22Rv1 (cell line): ENCODE data around the gene UNC13C.

Experiments
- H3K27ac ChIP-seq: fragments of 450-650 bp; 2 replicates; pipeline ENCODE4 v1.5.1; 2017
- ZFX ChIP-seq: fragments of 450-650 bp; IDR thresholded peaks from 2 replicates; pipeline ENCODE4 v1.6.1; 2017; ENCODE audit warnings: antibody characterized with exemption, borderline replicate concordance
- TF ChIP-seq, protein P1 (sequence below): fragments of 450-650 bp; IDR thresholded peaks from 2 replicates; pipeline ENCODE4 v1.5.1; 2017; ENCODE audit warnings: mild to moderate bottlenecking

UNC13C gene

GRCh38 chr15:54482251-54482650 lies 504.0 kb downstream of the UNC13C start:
- TF ChIP-seq, protein P1, sequence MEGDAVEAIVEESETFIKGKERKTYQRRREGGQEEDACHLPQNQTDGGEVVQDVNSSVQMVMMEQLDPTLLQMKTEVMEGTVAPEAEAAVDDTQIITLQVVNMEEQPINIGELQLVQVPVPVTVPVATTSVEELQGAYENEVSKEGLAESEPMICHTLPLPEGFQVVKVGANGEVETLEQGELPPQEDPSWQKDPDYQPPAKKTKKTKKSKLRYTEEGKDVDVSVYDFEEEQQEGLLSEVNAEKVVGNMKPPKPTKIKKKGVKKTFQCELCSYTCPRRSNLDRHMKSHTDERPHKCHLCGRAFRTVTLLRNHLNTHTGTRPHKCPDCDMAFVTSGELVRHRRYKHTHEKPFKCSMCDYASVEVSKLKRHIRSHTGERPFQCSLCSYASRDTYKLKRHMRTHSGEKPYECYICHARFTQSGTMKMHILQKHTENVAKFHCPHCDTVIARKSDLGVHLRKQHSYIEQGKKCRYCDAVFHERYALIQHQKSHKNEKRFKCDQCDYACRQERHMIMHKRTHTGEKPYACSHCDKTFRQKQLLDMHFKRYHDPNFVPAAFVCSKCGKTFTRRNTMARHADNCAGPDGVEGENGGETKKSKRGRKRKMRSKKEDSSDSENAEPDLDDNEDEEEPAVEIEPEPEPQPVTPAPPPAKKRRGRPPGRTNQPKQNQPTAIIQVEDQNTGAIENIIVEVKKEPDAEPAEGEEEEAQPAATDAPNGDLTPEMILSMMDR = no peak
- TF ChIP-seq ZFX = no peak
- H3K27ac ChIP-seq = no peak overlapping the region

- TF ChIP-seq, protein P1 = no peak
- TF ChIP-seq ZFX = no peak
- H3K27ac ChIP-seq = no peak overlapping the region
Observed at GRCh38 chr15:54500330-54500729, 522.1 kb downstream of the UNC13C start.

- no peak overlapping the region for H3K27ac ChIP-seq
- TF ChIP-seq, protein P1 = no peak
- TF ChIP-seq ZFX = no peak
Observed at GRCh38 chr15:54502416-54503075, 524.3 kb downstream of the UNC13C start.

DNA sequence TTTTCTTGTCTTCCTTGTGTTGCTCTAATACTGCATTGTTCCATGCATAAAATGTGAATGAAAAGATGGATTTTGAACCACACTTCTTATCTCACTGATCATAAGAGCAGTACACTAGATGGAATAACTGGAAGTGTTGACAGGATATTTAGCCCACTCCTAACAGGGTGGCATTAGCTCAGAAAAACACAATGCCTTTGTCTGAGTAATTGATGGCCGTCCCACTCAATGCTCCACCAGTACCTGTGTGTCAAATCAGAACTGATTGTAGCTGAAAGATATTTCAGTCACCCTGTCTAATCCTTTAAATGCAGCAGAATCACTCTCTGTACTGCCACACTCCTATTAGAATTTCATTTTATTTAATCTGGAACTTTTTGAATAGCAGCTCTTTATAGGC lies 526.5 kb downstream of the UNC13C start:
- TF ChIP-seq, protein P1 = no peak
- no peak for TF ChIP-seq ZFX
- no peak overlapping the region for H3K27ac ChIP-seq

GRCh38 chr15:54506977-54507524 lies 528.8 kb downstream of the UNC13C start:
- TF ChIP-seq, protein P1 = no peak
- TF ChIP-seq ZFX = no peak
- no peak overlapping the region for H3K27ac ChIP-seq

GRCh38 chr15:54514601-54515000 lies 536.4 kb downstream of the UNC13C start:
- TF ChIP-seq, protein P1 = no peak
- TF ChIP-seq ZFX = no peak
- H3K27ac ChIP-seq = no peak overlapping the region
